HepG2 (cell line): Measurements from ENCODE around the gene SLC12A1. TPM values are rescaled to one million over a fixed set of nuclear protein-coding genes. Genes with fewer than 3 reads are reported as not detected.

Experiments
- ATAC-seq: fragments of 200-7000 bp; cut with Tn5 transposase; 3 replicates; pipeline ENCODE4 v1.9.1; 2020; ENCODE audit warnings: mild to moderate bottlenecking, moderate library complexity
- BruUV-seq: library from RNA; stranded (reverse); fragments of 400-500 nt; replicated peaks from 2 replicates; lab custom pipeline; 2021; lab: Mats Ljungman, UMichigan
- CTCF ChIA-PET: fragments of 300-600 bp; formaldehyde crosslinking; extraction: SDS; loops from one replicate; lab custom pipeline; 2021; ENCODE audit warnings: low total read pairs, inconsistent platforms, low intra/inter-chr PET ratio; lab: Yijun Ruan, JAX
- POLR2A ChIA-PET: fragments of 350-600 bp; sonication (Branson Sonifier 250); formaldehyde crosslinking; loops from one replicate; lab custom pipeline; 2020; ENCODE audit warnings: antibody characterized with exemption, inconsistent platforms; lab: Yijun Ruan, JAX
- DNase-seq: peaks from one replicate; pipeline ENCODE4 v3.0.0-alpha.2; 2015; ENCODE audit warnings: low spot score
- FAIRE-seq: peaks from 3 replicates; lab custom pipeline; 2011; peaks lifted over from hg19 to GRCh38; lab: Jason Lieb, UNC
- H2AFZ ChIP-seq: one replicate; pipeline ENCODE4 v1.6.1; 2011; ENCODE audit warnings: low read length, inconsistent platforms
- H3K27ac ChIP-seq: fragments of 300-600 bp; 3 replicates; pipeline ENCODE4 v1.8.0; 2011; ENCODE audit warnings: mixed run types, mild to moderate bottlenecking, mixed read lengths, low read length, inconsistent platforms; ENCODE audit not compliant: insufficient read depth; ENCODE audit errors: extremely low read length
- H3K27me3 ChIP-seq, 2 experiments: fragments of 200-600 bp in 1 of 2; 2 replicates in 1 of 2; 3 replicates in 1 of 2; pipeline versions ENCODE4 v1.6.0 to v1.8.0; 2011; ENCODE audit warnings: low read length in 2 of 2, mild to moderate bottlenecking in 2 of 2, moderate library complexity in 2 of 2, inconsistent platforms in 1 of 2; ENCODE audit not compliant: insufficient read depth in 2 of 2, control insufficient read depth in 1 of 2
- H3K36me3 ChIP-seq, 2 experiments: fragments of 200-600 bp in 1 of 2; replicated peaks in 1 of 2; 2 replicates in 1 of 2; 3 replicates in 1 of 2; pipeline versions ENCODE4 v1.5.1 to v1.8.0; 2011; ENCODE audit warnings: low read length in 2 of 2, inconsistent platforms in 1 of 2; ENCODE audit not compliant: insufficient read depth in 2 of 2, control insufficient read depth in 1 of 2
- H3K4me1 ChIP-seq: 2 replicates; pipeline ENCODE4 v1.5.1; 2012; ENCODE audit warnings: low read length, inconsistent platforms; ENCODE audit not compliant: insufficient read depth
- H3K4me2 ChIP-seq: 2 replicates; pipeline ENCODE4 v1.6.0; 2011; ENCODE audit warnings: low read depth, low read length, inconsistent platforms
- H3K4me3 ChIP-seq, 3 experiments: fragments of 200-600 bp in 1 of 3; sonication (generic), shearing (Covaris generic) in 1 of 3; replicated peaks in 1 of 3; 2 replicates each; pipeline ENCODE4 v1.5.1; 2011 to 2016; ENCODE audit warnings: low read length in 3 of 3, inconsistent platforms in 2 of 3, low read depth in 2 of 3, mild to moderate bottlenecking in 2 of 3, control low read depth in 1 of 3, mixed read lengths in 1 of 3; ENCODE audit not compliant: insufficient read depth in 1 of 3
- H3K79me2 ChIP-seq: one replicate; pipeline ENCODE4 v1.6.1; 2011; ENCODE audit warnings: low read length, inconsistent platforms; ENCODE audit not compliant: insufficient read depth
- H3K9ac ChIP-seq: 2 replicates; pipeline ENCODE4 v1.6.0; 2011; ENCODE audit warnings: mild to moderate bottlenecking, low read depth, low read length, inconsistent platforms; ENCODE audit not compliant: insufficient read depth
- H3K9me3 ChIP-seq: 2 replicates; pipeline ENCODE4 v1.5.1; 2012; ENCODE audit warnings: mild to moderate bottlenecking, low read length
- H4K20me1 ChIP-seq: 2 replicates; pipeline ENCODE4 v1.6.0; 2011; ENCODE audit warnings: inconsistent platforms, mild to moderate bottlenecking, low read length, moderate library complexity; ENCODE audit not compliant: insufficient read depth
- ATF4 ChIP-seq, 2 experiments: fragments of 450-650 bp in 1 of 2; sonication (generic) in 1 of 2; formaldehyde crosslinking; IDR thresholded peaks; 2 replicates each; pipeline versions ENCODE4 v1.5.0 to v1.8.0; 2020 to 2022; ENCODE audit warnings: mild to moderate bottlenecking in 1 of 2, missing genetic modification reagents in 1 of 2
- CBX1 ChIP-seq: IDR thresholded peaks from one replicate; pipeline ENCODE4 v1.6.1; 2016; ENCODE audit warnings: antibody characterized with exemption, low read depth
- DNMT3B ChIP-seq: conservative IDR thresholded peaks from 2 replicates; pipeline ENCODE4 v1.6.1; 2016; ENCODE audit warnings: missing biosample characterization, control low read depth
- HNRNPK ChIP-seq: fragments of 200-400 bp; formaldehyde crosslinking; IDR thresholded peaks from 2 replicates; pipeline ENCODE4 v1.6.1; 2018; ENCODE audit warnings: low read length, low read depth, moderate library complexity, mild to moderate bottlenecking; ENCODE audit not compliant: poor library complexity, severe bottlenecking
- MLLT10 ChIP-seq: sonication (generic); formaldehyde crosslinking; IDR thresholded peaks from 2 replicates; pipeline ENCODE4 v1.4.0; 2020; ENCODE audit warnings: missing genetic modification reagents
- PHF8 ChIP-seq: sonication (generic); formaldehyde crosslinking; IDR thresholded peaks from 2 replicates; pipeline ENCODE4 v1.5.0; 2020; ENCODE audit warnings: missing genetic modification reagents
- SSRP1 ChIP-seq: IDR thresholded peaks from 2 replicates; pipeline ENCODE4 v1.6.1; 2016; ENCODE audit warnings: control low read depth
- ZNF256 ChIP-seq: sonication (generic); formaldehyde crosslinking; conservative IDR thresholded peaks from 2 replicates; pipeline ENCODE4 v1.4.0; 2020; ENCODE audit warnings: missing genetic modification reagents
- ZNF691 ChIP-seq: sonication (generic); formaldehyde crosslinking; IDR thresholded peaks from 2 replicates; pipeline ENCODE4 v1.4.0; 2020; ENCODE audit warnings: missing genetic modification reagents, low read depth, mild to moderate bottlenecking, borderline replicate concordance
- ZNF75D ChIP-seq: sonication (generic); formaldehyde crosslinking; IDR thresholded peaks from 2 replicates; pipeline ENCODE4 v1.8.1; 2023; ENCODE audit warnings: missing genetic modification reagents, mild to moderate bottlenecking, borderline replicate concordance
- ZNF879 ChIP-seq: sonication (generic); formaldehyde crosslinking; IDR thresholded peaks from 2 replicates; pipeline ENCODE4 v1.8.1; 2023; ENCODE audit warnings: missing genetic modification reagents
- WGBS: methylation state at CpG from one replicate; pipeline ENCODE4 v1.1.6; 2017; ENCODE audit warnings: low lambda C conversion rate; 5-methylcytosine and 5-hydroxymethylcytosine counted together
- in situ Hi-C: cut with HindIII; loops from 2 replicates; pipeline ENCODE4 v1.10.0; 2017; ENCODE audit warnings: low pct_unique_long_range_greater_than_20kb; ENCODE audit not compliant: extremely low pct_ligation_motif_present
- intact Hi-C: fragments of 100-400 bp; cut with micrococcal nuclease; formaldehyde crosslinking; loops from one replicate; pipeline ENCODE4 v1.10.0; 2022; ENCODE audit not compliant: unreplicated experiment
- polyA plus RNA-seq, 8 experiments: library from polyadenylated mRNA; depleted of rRNA in 3 of 8; stranded (reverse) in 7 of 8; unstranded in 1 of 8; fragments of >200 nt; fragmentation: Illumina TruSeq in 4 of 8; extraction: Trizol in 4 of 8; gene quantifications; 2 replicates each; pipeline versions ENCODE4 v1.2.1 to v1.2.3, GENCODE V29; 2011 to 2016; ENCODE audit warnings: low read depth in 4 of 8, missing spikeins in 1 of 8, mixed read lengths in 1 of 8; ENCODE audit not compliant: insufficient read depth in 1 of 8
- total RNA-seq, 5 experiments: library from RNA; depleted of rRNA; stranded (reverse); fragments of >200 nt; fragmentation: Illumina TruSeq; extraction: Trizol; gene quantifications; 2 replicates each; pipeline ENCODE4 v1.2.3, GENCODE V29; 2016; ENCODE audit warnings: low read depth in 1 of 5
- TF ChIP-seq, protein P1 (sequence below): sonication (generic); formaldehyde crosslinking; IDR thresholded peaks from 2 replicates; pipeline ENCODE4 v1.8.1; 2022; ENCODE audit warnings: low read depth, mild to moderate bottlenecking, missing genetic modification reagents
- TF ChIP-seq, protein P2 (sequence below): sonication (generic); formaldehyde crosslinking; IDR thresholded peaks from 2 replicates; pipeline ENCODE4 v1.4.0; 2020; ENCODE audit warnings: mild to moderate bottlenecking, missing genetic modification reagents, borderline replicate concordance

SLC12A1 gene
- total and polyA plus RNA-seq, 2 of the 13 experiments (the other 11 are each of a cell fraction or from before 2014, with no cell fraction given) = not detected

- Histone ChIP-seq H3K4me3 (no peak overlapping the region), H3K9ac (no peak overlapping the region), H2AFZ (no peak overlapping the region), H3K36me3 (no peaks in the 10 kb centered on the region), H3K79me2 (no peaks in the 10 kb centered on the region), H3K9me3 (no peaks in the 10 kb centered on the region), H4K20me1 (no peaks in the 10 kb centered on the region), H3K27ac (no peak overlapping the region), H3K4me1 (no peaks in the 10 kb centered on the region), H3K27me3 (no peaks in the 10 kb centered on the region), H3K4me2 (no peak overlapping the region)
- CTCF ChIA-PET = no interaction called here
- TF ChIP-seq ZNF75D (CRISPR knock-in tag) (no peak), ZNF256 (no peak), ATF4 (CRISPR knock-in tag; IDR thresholded peaks at IDR 0.05) (no peak), CBX1 (no peak), ZNF879 (CRISPR knock-in tag) (no peak), HNRNPK (no peak)
- POLR2A ChIA-PET = no interaction called here
- BruUV-seq = no TSS peak
- ATAC-seq (no peak), FAIRE-seq (no peak), DNase-seq (no peak)
- intact Hi-C loops = no loop called here
- WGBS = 10% methylated on average over 4 of the region's 4 CpGs
- in situ Hi-C loops = no loop called here
These were observed 33.2 kb downstream of the SLC12A1 start for GRCh38 chr15:48239334-48239733.

GRCh38 chr15:48242015-48242414 is 35.9 kb downstream of the SLC12A1 start:
- no peak overlapping the region for H3K27ac ChIP-seq
- H3K4me1 ChIP-seq = no peaks in the 10 kb centered on the region
- no peaks in the 10 kb centered on the region for H4K20me1 ChIP-seq
- no peaks in the 10 kb centered on the region for H3K36me3 ChIP-seq
- in situ Hi-C loops = no loop called here
- no peaks in the 10 kb centered on the region for H3K9me3 ChIP-seq
- no peak overlapping the region for H3K9ac ChIP-seq
- H3K27me3 ChIP-seq = no peaks in the 10 kb centered on the region
- no peaks in the 10 kb centered on the region for H3K79me2 ChIP-seq
- DNase-seq = no peak
- intact Hi-C loops = loop anchor here (2.0 kb wide), 1 partner anchor 129 kb away; no protein-coding TSS in a partner anchor
- no peak for ATAC-seq
- no peak for FAIRE-seq
- no peak overlapping the region for H2AFZ ChIP-seq
- no peak overlapping the region for H3K4me3 ChIP-seq
- no TSS peak for BruUV-seq
- POLR2A ChIA-PET = no interaction called here
- CTCF ChIA-PET = no interaction called here
- H3K4me2 ChIP-seq = no peak overlapping the region
- TF ChIP-seq, protein P1, sequence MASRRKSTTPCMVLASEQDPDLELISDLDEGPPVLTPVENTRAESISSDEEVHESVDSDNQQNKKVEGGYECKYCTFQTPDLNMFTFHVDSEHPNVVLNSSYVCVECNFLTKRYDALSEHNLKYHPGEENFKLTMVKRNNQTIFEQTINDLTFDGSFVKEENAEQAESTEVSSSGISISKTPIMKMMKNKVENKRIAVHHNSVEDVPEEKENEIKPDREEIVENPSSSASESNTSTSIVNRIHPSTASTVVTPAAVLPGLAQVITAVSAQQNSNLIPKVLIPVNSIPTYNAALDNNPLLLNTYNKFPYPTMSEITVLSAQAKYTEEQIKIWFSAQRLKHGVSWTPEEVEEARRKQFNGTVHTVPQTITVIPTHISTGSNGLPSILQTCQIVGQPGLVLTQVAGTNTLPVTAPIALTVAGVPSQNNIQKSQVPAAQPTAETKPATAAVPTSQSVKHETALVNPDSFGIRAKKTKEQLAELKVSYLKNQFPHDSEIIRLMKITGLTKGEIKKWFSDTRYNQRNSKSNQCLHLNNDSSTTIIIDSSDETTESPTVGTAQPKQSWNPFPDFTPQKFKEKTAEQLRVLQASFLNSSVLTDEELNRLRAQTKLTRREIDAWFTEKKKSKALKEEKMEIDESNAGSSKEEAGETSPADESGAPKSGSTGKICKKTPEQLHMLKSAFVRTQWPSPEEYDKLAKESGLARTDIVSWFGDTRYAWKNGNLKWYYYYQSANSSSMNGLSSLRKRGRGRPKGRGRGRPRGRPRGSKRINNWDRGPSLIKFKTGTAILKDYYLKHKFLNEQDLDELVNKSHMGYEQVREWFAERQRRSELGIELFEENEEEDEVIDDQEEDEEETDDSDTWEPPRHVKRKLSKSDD (CRISPR knock-in tag) = no peak
- no peak for TF ChIP-seq ZNF691 (CRISPR knock-in tag)
- no peak for TF ChIP-seq SSRP1
- TF ChIP-seq PHF8 (CRISPR knock-in tag) = no peak
- TF ChIP-seq DNMT3B (CRISPR knock-in tag) = no peak
- TF ChIP-seq, protein P2, sequence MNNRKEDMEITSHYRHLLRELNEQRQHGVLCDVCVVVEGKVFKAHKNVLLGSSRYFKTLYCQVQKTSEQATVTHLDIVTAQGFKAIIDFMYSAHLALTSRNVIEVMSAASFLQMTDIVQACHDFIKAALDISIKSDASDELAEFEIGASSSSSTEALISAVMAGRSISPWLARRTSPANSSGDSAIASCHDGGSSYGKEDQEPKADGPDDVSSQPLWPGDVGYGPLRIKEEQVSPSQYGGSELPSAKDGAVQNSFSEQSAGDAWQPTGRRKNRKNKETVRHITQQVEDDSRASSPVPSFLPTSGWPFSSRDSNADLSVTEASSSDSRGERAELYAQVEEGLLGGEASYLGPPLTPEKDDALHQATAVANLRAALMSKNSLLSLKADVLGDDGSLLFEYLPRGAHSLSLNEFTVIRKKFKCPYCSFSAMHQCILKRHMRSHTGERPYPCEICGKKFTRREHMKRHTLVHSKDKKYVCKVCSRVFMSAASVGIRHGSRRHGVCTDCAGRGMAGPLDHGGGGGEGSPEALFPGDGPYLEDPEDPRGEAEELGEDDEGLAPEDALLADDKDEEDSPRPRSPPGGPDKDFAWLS (CRISPR knock-in tag) = no peak
- TF ChIP-seq MLLT10 = no peak
